ENCODE measurements around the gene TRIM62. TPM values are rescaled to one million over a fixed set of nuclear protein-coding genes. Genes with fewer than 3 reads are reported as not detected.
"Not testable (repeated sequence)": the region's sequence is repeated elsewhere in the genome, so short reads cannot be mapped to it uniquely, and the experiment has no call there.

The TRIM62 gene
- total RNA-seq, 1 experiment from 2014 or later: 6.9 TPM

GRCh38 chr1:33126411-33127000, 55.3 kb downstream of the TRIM62 start:
- no peak overlapping the region for H3K27ac ChIP-seq (ENCODE audit: insufficient read length, low read depth, low read length)
- no peak overlapping the region for H3K56ac ChIP-seq (ENCODE audit: insufficient read length, low read depth, low read length)
- H2BK5ac ChIP-seq (ENCODE audit: insufficient read length, low read length): no peak overlapping the region
- H3K14ac ChIP-seq (ENCODE audit: insufficient read depth, low read length): peak overlapping the region; percentile 53; the same call in 1 of the 2 replicates
- peaks cover 6% of the 10 kb centered on the region; the same call in 1 of the 2 replicates for H3K4me1 ChIP-seq (ENCODE audit: insufficient read depth, low read length)
- no peak overlapping the region for H4K5ac ChIP-seq (ENCODE audit: insufficient read length, low read depth, low read length)
- H3K23ac ChIP-seq (ENCODE audit: insufficient read length, low read depth, low read length): no peak overlapping the region
- H2BK12ac ChIP-seq (ENCODE audit: insufficient read length, low read depth, low read length): no peak overlapping the region
- peak overlapping the region; percentile 43 for H3K4me2 ChIP-seq (ENCODE audit: insufficient read depth, insufficient read length, low read length)
- DNase-seq: no peak
- no peaks in the 10 kb centered on the region; the same call in 1 of the 2 replicates for H3K27me3 ChIP-seq (ENCODE audit: insufficient read depth, low read length)
- no peak overlapping the region for H4K91ac ChIP-seq (ENCODE audit: insufficient read length, low read depth, low read length)
- no peaks in the 10 kb centered on the region for H3K79me2 ChIP-seq (ENCODE audit: insufficient read depth, low read length)
- H3K23me2 ChIP-seq (ENCODE audit: insufficient read length, low read depth, low read length, poor library complexity, severe bottlenecking): no peaks in the 10 kb centered on the region
- H2BK20ac ChIP-seq (ENCODE audit: low read depth, low read length, poor library complexity, severe bottlenecking): no peak overlapping the region
- H3K18ac ChIP-seq (ENCODE audit: insufficient read length, low read depth, low read length): no peak overlapping the region
- H3K79me1 ChIP-seq (ENCODE audit: insufficient read depth, low read depth, low read length, poor library complexity, severe bottlenecking): no peaks in the 10 kb centered on the region
- H3K27ac Mint-ChIP-seq: no peak overlapping the region
- peaks cover 0 to 8% (median 2%) of the 10 kb centered on the region in 3 experiments; a peak in 5 of 7 replicates for H3K36me3 Mint-ChIP-seq (ENCODE audit: insufficient read depth in 1 of 3, low read depth in 3 of 3)
- WGBS (ENCODE audit: extremely low coverage, insufficient read length, low lambda C conversion rate): no CpG with 5 or more reads among the region's 9 CpGs
- no peak overlapping the region for H2AFZ ChIP-seq (ENCODE audit: low read length)
- H3K9ac ChIP-seq (ENCODE audit: extremely low read depth, insufficient read length, low read length): peak overlapping the region; percentile 68
- no peaks in the 10 kb centered on the region for H4K20me1 ChIP-seq (ENCODE audit: control insufficient read depth, insufficient read depth, insufficient read length)
- no peak overlapping the region for H3T11ph ChIP-seq (ENCODE audit: low read length)
- no peak overlapping the region for H2BK15ac ChIP-seq (ENCODE audit: low read depth, low read length)
- no peaks in the 10 kb centered on the region for H3K9me3 Mint-ChIP-seq
- no peak overlapping the region for H4K8ac ChIP-seq (replicated peaks; ENCODE audit: insufficient read length, low read depth, low read length)
- H3K27me3 Mint-ChIP-seq (ENCODE audit: low read depth): peaks cover 39% of the 10 kb centered on the region
- TF ChIP-seq CTCF (conservative IDR thresholded peaks at IDR 0.05): no peak
- no peaks in the 10 kb centered on the region for H3K9me3 ChIP-seq (ENCODE audit: control insufficient read depth, low read depth, low read length)
- no peak overlapping the region for H3K4ac ChIP-seq (ENCODE audit: low read depth, low read length)
- H2BK120ac ChIP-seq (ENCODE audit: low read depth, low read length, poor library complexity, severe bottlenecking): no peak overlapping the region
- no peak overlapping the region for H2AK5ac ChIP-seq (ENCODE audit: insufficient read length, low read length)
- H3K4me3 Mint-ChIP-seq: peak overlapping the region; percentile 81 to 90
- H3K4me1 Mint-ChIP-seq: peaks cover 16% of the 10 kb centered on the region in 2 experiments

- not testable (repeated sequence) for H3T11ph ChIP-seq (ENCODE audit: low read length); H2BK120ac ChIP-seq (ENCODE audit: low read depth, low read length, poor library complexity, severe bottlenecking); H3K14ac ChIP-seq (ENCODE audit: insufficient read depth, low read length); H3K27me3 ChIP-seq (ENCODE audit: insufficient read depth, low read length); H3K36me3 Mint-ChIP-seq (ENCODE audit: insufficient read depth in 1 of 3, low read depth in 3 of 3); H3K79me1 ChIP-seq (ENCODE audit: insufficient read depth, low read depth, low read length, poor library complexity, severe bottlenecking); H3K9me3 ChIP-seq (ENCODE audit: control insufficient read depth, low read depth, low read length); H3K4ac ChIP-seq (ENCODE audit: low read depth, low read length); H3K4me3 Mint-ChIP-seq; H2AK5ac ChIP-seq (ENCODE audit: insufficient read length, low read length); H4K5ac ChIP-seq (ENCODE audit: insufficient read length, low read depth, low read length); H3K23ac ChIP-seq (ENCODE audit: insufficient read length, low read depth, low read length); H3K23me2 ChIP-seq (ENCODE audit: insufficient read length, low read depth, low read length, poor library complexity, severe bottlenecking); H3K9me3 Mint-ChIP-seq; H3K27ac ChIP-seq (ENCODE audit: insufficient read length, low read depth, low read length); H2BK12ac ChIP-seq (ENCODE audit: insufficient read length, low read depth, low read length); H2BK5ac ChIP-seq (ENCODE audit: insufficient read length, low read length); H4K91ac ChIP-seq (ENCODE audit: insufficient read length, low read depth, low read length); H2BK15ac ChIP-seq (ENCODE audit: low read depth, low read length); H3K9ac ChIP-seq (ENCODE audit: extremely low read depth, insufficient read length, low read length); H4K8ac ChIP-seq (replicated peaks; ENCODE audit: insufficient read length, low read depth, low read length); H3K4me2 ChIP-seq (ENCODE audit: insufficient read depth, insufficient read length, low read length); DNase-seq; H3K79me2 ChIP-seq (ENCODE audit: insufficient read depth, low read length); H3K4me1 ChIP-seq (ENCODE audit: insufficient read depth, low read length); H2BK20ac ChIP-seq (ENCODE audit: low read depth, low read length, poor library complexity, severe bottlenecking); H3K18ac ChIP-seq (ENCODE audit: insufficient read length, low read depth, low read length); H3K56ac ChIP-seq (ENCODE audit: insufficient read length, low read depth, low read length); H2AFZ ChIP-seq (ENCODE audit: low read length); H3K27ac Mint-ChIP-seq; H4K20me1 ChIP-seq (ENCODE audit: control insufficient read depth, insufficient read depth, insufficient read length)
- Mint-ChIP-seq H3K4me1 (peaks cover 17 to 22% of the 10 kb centered on the region in 2 experiments), H3K27me3 (ENCODE audit: low read depth) (peaks cover 41% of the 10 kb centered on the region)
- no CpG with 5 or more reads among the region's 4 CpGs for WGBS (ENCODE audit: extremely low coverage, insufficient read length, low lambda C conversion rate)
Measured at GRCh38 chr1:33124647-33125046, 57.2 kb downstream of the TRIM62 start.

Data from H9 (cell line).